Measurements from ENCODE around the gene ICOSLG.
"Not testable (repeated sequence)": the region's sequence is repeated elsewhere in the genome, so short reads cannot be mapped to it uniquely, and the experiment has no call there.

ICOSLG gene

DNA sequence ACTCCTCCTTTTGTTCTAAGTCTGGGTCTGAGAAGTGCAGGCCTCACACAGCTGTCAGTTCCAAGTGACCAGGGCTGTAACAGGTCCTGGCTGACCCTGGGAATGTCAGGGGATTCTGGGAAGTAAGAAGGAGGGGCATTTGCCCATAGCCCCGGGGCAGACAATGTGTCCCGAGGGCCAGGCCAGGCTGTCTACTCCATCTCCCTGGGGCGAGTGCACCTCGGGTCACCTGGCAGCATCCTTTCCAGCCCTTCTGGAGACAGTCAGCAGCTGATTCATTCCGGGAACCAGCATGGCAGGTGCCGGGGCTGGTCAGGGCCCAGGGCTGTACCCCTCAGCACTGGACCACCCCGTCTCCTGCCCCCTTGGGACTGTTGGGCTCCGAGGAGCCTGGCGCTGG is 13.1 kb downstream of the ICOSLG start:
- not testable (repeated sequence) for H3K27me3 ChIP-seq (replicated peaks; ENCODE audit: control insufficient read depth, insufficient read depth, low read length); DNase-seq (ENCODE audit: extremely low read depth, insufficient read length); H3K4me3 ChIP-seq (replicated peaks; ENCODE audit: low read depth, low read length); H3K36me3 ChIP-seq (ENCODE audit: control insufficient read depth, insufficient read depth, low read length)

- not testable (repeated sequence) for H3K27me3 ChIP-seq (replicated peaks; ENCODE audit: control insufficient read depth, insufficient read depth, low read length); DNase-seq (ENCODE audit: extremely low read depth, insufficient read length); H3K36me3 ChIP-seq (ENCODE audit: control insufficient read depth, insufficient read depth, low read length); H3K4me3 ChIP-seq (replicated peaks; ENCODE audit: low read depth, low read length)
These were observed 15.1 kb downstream of the ICOSLG start for GRCh38 chr21:44225605-44226004.

- not testable (repeated sequence) for H3K4me3 ChIP-seq (replicated peaks; ENCODE audit: low read depth, low read length); DNase-seq (ENCODE audit: extremely low read depth, insufficient read length); H3K36me3 ChIP-seq (ENCODE audit: control insufficient read depth, insufficient read depth, low read length); H3K27me3 ChIP-seq (replicated peaks; ENCODE audit: control insufficient read depth, insufficient read depth, low read length)
These were observed 17.4 kb downstream of the ICOSLG start for GRCh38 chr21:44223334-44223733.

- H3K4me3 ChIP-seq (replicated peaks; ENCODE audit: low read depth, low read length); H3K36me3 ChIP-seq (ENCODE audit: control insufficient read depth, insufficient read depth, low read length); DNase-seq (ENCODE audit: extremely low read depth, insufficient read length); H3K27me3 ChIP-seq (replicated peaks; ENCODE audit: control insufficient read depth, insufficient read depth, low read length): not testable (repeated sequence)
These were observed 20.1 kb downstream of the ICOSLG start for GRCh38 chr21:44220674-44221073.

DNA sequence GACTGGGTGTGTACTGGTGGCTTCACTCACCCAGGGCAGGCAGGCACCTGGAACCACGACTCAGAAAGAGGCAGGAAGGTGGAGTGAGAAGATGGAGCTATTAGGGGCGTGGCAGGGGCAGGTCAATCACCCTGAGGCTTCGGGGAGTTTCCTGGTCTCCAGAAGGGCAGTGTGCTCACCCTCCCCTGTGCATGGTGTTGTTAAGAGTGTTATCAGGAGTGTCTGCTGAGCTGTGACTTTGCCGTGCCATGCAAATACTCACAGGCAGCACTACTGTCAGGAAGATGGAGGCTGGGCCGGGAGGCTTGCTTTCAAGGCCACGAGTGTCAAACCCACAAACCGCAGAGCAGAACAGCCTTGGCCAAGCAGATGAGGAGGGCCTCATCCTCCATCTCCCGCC is 22.3 kb downstream of the ICOSLG start:
- not testable (repeated sequence) for H3K36me3 ChIP-seq (ENCODE audit: control insufficient read depth, insufficient read depth, low read length); H3K4me3 ChIP-seq (replicated peaks; ENCODE audit: low read depth, low read length); H3K27me3 ChIP-seq (replicated peaks; ENCODE audit: control insufficient read depth, insufficient read depth, low read length); DNase-seq (ENCODE audit: extremely low read depth, insufficient read length)

- H3K27me3 ChIP-seq (replicated peaks; ENCODE audit: control insufficient read depth, insufficient read depth, low read length); DNase-seq (ENCODE audit: extremely low read depth, insufficient read length); H3K4me3 ChIP-seq (replicated peaks; ENCODE audit: low read depth, low read length); H3K36me3 ChIP-seq (ENCODE audit: control insufficient read depth, insufficient read depth, low read length): not testable (repeated sequence)
These were observed 28.8 kb downstream of the ICOSLG start for GRCh38 chr21:44211978-44212377.

DNA sequence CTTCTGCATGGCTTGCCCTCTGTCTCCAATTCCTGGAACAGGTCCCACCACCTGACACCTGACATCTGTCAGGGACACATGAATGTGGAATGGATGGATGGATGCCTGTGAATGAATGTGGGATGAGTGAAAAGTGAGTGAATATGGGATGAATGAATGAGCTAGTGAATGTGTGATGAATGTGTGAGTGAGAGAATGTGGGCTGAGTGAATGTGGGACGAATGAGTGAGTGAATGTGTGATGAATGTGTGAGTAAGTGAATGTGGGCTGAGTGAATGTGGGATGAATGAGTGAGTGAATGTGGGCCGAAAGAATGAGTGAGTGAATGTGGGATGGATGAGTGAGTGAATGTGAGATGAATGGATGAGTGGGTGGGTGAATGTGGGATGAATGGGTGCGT is 29.2 kb downstream of the ICOSLG start:
- not testable (repeated sequence) for DNase-seq (ENCODE audit: extremely low read depth, insufficient read length); H3K27me3 ChIP-seq (replicated peaks; ENCODE audit: control insufficient read depth, insufficient read depth, low read length); H3K36me3 ChIP-seq (ENCODE audit: control insufficient read depth, insufficient read depth, low read length); H3K4me3 ChIP-seq (replicated peaks; ENCODE audit: low read depth, low read length)

- not testable (repeated sequence) for H3K4me3 ChIP-seq (replicated peaks; ENCODE audit: low read depth, low read length); H3K27me3 ChIP-seq (replicated peaks; ENCODE audit: control insufficient read depth, insufficient read depth, low read length); H3K36me3 ChIP-seq (ENCODE audit: control insufficient read depth, insufficient read depth, low read length); DNase-seq (ENCODE audit: extremely low read depth, insufficient read length)
These were observed 32.7 kb downstream of the ICOSLG start for GRCh38 chr21:44207860-44208646.

DNA sequence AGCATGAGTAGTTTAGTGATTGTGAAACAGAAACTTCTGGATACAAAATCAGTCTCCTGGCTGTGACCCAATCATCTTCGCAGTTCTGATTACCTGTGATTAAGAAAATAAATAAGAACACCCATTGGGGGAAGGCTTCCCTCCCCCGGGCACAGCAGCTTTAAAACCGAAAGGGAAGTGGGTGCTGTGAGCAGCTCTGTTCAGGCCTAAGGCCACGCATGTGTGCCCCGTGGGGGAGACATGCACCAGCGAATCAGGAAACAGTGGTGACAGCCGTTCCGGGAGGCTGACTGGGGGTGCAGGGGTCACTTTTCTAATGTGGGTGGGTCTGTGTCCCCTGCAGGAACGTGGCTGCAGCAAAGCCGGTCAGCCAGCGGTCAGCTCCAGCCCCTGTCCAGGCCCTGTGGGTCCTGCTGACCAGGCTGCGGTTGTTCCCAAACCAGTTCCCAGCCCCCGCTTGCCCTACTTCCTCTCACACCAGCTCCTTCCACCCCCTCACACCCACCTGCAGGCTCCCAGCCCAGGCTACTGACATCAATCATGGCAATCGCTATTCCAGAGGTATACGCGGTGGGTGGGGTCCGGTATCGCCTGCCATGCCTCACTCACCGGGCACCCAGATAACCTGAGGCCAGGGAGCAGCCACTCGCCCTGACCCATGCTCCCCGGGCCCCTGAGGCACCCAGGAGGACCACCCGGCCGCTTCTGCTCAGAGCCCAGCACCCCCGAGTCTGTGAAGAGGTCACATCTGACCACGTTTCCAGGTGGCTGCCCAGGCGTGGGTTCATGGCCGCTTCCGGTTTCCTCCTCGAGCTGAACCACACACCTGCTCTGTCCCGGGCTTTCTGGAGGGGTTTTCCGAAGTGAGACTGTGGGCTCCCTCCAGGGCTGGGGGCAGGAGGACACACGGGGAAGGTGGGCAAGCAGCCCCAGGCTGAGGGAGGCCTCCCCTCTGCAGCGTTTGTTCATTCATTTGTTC is 33.8 kb downstream of the ICOSLG start:
- DNase-seq (ENCODE audit: extremely low read depth, insufficient read length); H3K36me3 ChIP-seq (ENCODE audit: control insufficient read depth, insufficient read depth, low read length); H3K27me3 ChIP-seq (replicated peaks; ENCODE audit: control insufficient read depth, insufficient read depth, low read length); H3K4me3 ChIP-seq (replicated peaks; ENCODE audit: low read depth, low read length): not testable (repeated sequence)

- H3K4me3 ChIP-seq (replicated peaks; ENCODE audit: low read depth, low read length); DNase-seq (ENCODE audit: extremely low read depth, insufficient read length); H3K27me3 ChIP-seq (replicated peaks; ENCODE audit: control insufficient read depth, insufficient read depth, low read length); H3K36me3 ChIP-seq (ENCODE audit: control insufficient read depth, insufficient read depth, low read length): not testable (repeated sequence)
These were observed 34.6 kb downstream of the ICOSLG start for GRCh38 chr21:44206187-44206586.

- DNase-seq (ENCODE audit: extremely low read depth, insufficient read length): not testable (repeated sequence)
These were observed 38.0 kb downstream of the ICOSLG start for GRCh38 chr21:44202590-44203299.

GRCh38 chr21:44199997-44200396 is 40.7 kb downstream of the ICOSLG start:
- not testable (repeated sequence) for H3K36me3 ChIP-seq (ENCODE audit: control insufficient read depth, insufficient read depth, low read length); DNase-seq (ENCODE audit: extremely low read depth, insufficient read length); H3K27me3 ChIP-seq (replicated peaks; ENCODE audit: control insufficient read depth, insufficient read depth, low read length); H3K4me3 ChIP-seq (replicated peaks; ENCODE audit: low read depth, low read length)

More at GRCh38 chr21:44202590-44203299, 38.0 kb downstream of the ICOSLG start:
- not testable (repeated sequence) for H3K36me3 ChIP-seq (ENCODE audit: control insufficient read depth, insufficient read depth, low read length); H3K4me3 ChIP-seq (replicated peaks; ENCODE audit: low read depth, low read length); H3K27me3 ChIP-seq (replicated peaks; ENCODE audit: control insufficient read depth, insufficient read depth, low read length)
